ENCODE measurements around the gene PHOX2A. TPM values are rescaled to one million over a fixed set of nuclear protein-coding genes. Genes with fewer than 3 reads are reported as not detected.

The PHOX2A gene
- total and polyA plus RNA-seq, 2 donors (not counting 1 experiment from before 2014, with no cell fraction given) = not detected

GRCh38 chr11:72224564-72225410, 19.2 kb downstream of the PHOX2A start, which contains the start of gene INPPL1:
INPPL1 (plus strand) TSS chr11:72224767; CDS start chr11:72224985, 218 bp downstream.
- DNase-seq = peak; percentile 63
- CTCF ChIA-PET = interaction anchor here (1.2 to 2.4 kb wide), 3 partner anchors 13 to 81 kb away, joined by 4 to 10 read pairs (median 7); no protein-coding TSS in a partner anchor

More at GRCh38 chr11:72224564-72225410, 19.2 kb downstream of the PHOX2A start, which contains the start of gene INPPL1:
- Mint-ChIP-seq H3K9me3 (ENCODE audit: insufficient read depth) (no peaks in the 10 kb centered on the region), H3K27me3 (no peaks in the 10 kb centered on the region), H3K4me1 (peaks cover 42% of the 10 kb centered on the region), H3K27ac (peak within 1 kb of the TSS; percentile 95), H3K4me3 (peak within 1 kb of the TSS; percentile 94)
- H2AFZ ChIP-seq (ENCODE audit: insufficient read depth, low read depth, low read length, poor library complexity, severe bottlenecking) = peak within 1 kb of the TSS; percentile 84
- H3K79me2 ChIP-seq (ENCODE audit: control insufficient read depth, insufficient read depth, low read length) = peaks cover 13% of the 10 kb centered on the region
- intact Hi-C loops (cut with micrococcal nuclease) = loop anchor here (1.0 to 10.0 kb wide), 7 partner anchors 14 to 1758 kb away; partner anchors contain the start of genes ARAP1, ATG16L2, CLPB and FAM168A
- peaks cover 26 to 37% of the 10 kb centered on the region in 2 donors for H3K4me1 ChIP-seq (ENCODE audit: control insufficient read depth in 2 of 2, insufficient read depth in 2 of 2, low read length in 2 of 2)
- no peaks in the 10 kb centered on the region for H4K20me1 ChIP-seq (ENCODE audit: control insufficient read depth, insufficient read depth, low read length, poor library complexity, severe bottlenecking)
- H3K9me3 ChIP-seq (ENCODE audit: control extremely low read depth in 1 of 3, control insufficient read depth in 2 of 3, insufficient read depth in 1 of 3, low read length in 2 of 3) = no peaks in the 10 kb centered on the region
- peak; percentile 1 for ATAC-seq (ENCODE audit: low read depth)
- no peaks in the 10 kb centered on the region for H3K27me3 ChIP-seq (replicated peaks in 1 of 4; ENCODE audit: control extremely low read depth in 1 of 4, control insufficient read depth in 3 of 4, insufficient read depth in 4 of 4, low read length in 3 of 4)
- H3K4me2 ChIP-seq (replicated peaks; ENCODE audit: low read depth, low read length, poor library complexity, severe bottlenecking) = peak within 1 kb of the TSS; percentile 99
- H3K36me3 ChIP-seq (replicated peaks in 1 of 2; ENCODE audit: control extremely low read depth in 1 of 2, control insufficient read depth in 1 of 2, extremely low read depth in 1 of 2, insufficient read depth in 2 of 2, low read length in 1 of 2) = peaks cover 0 to 15% of the 10 kb centered on the region in 2 experiments
- H3K4me3 ChIP-seq (ENCODE audit: control extremely low read depth in 1 of 5, extremely low read depth in 1 of 5, insufficient read depth in 1 of 5, low read depth in 2 of 5, low read length in 4 of 5) = peak within 1 kb of the TSS; percentile 75 to 91 (median 81)
- peak within 1 kb of the TSS; percentile 83 to 89 for H3K27ac ChIP-seq (ENCODE audit: low read length in 2 of 2)
- WGBS (ENCODE audit: insufficient coverage) = under 1% methylated on average over 78 of the region's 81 CpGs
- TF ChIP-seq EZH2 (IDR thresholded peaks at IDR 0.05; ENCODE audit: borderline replicate concordance, insufficient read depth, low read depth, low read length, poor library complexity, severe bottlenecking) = no peak
- TF ChIP-seq, protein P1, sequence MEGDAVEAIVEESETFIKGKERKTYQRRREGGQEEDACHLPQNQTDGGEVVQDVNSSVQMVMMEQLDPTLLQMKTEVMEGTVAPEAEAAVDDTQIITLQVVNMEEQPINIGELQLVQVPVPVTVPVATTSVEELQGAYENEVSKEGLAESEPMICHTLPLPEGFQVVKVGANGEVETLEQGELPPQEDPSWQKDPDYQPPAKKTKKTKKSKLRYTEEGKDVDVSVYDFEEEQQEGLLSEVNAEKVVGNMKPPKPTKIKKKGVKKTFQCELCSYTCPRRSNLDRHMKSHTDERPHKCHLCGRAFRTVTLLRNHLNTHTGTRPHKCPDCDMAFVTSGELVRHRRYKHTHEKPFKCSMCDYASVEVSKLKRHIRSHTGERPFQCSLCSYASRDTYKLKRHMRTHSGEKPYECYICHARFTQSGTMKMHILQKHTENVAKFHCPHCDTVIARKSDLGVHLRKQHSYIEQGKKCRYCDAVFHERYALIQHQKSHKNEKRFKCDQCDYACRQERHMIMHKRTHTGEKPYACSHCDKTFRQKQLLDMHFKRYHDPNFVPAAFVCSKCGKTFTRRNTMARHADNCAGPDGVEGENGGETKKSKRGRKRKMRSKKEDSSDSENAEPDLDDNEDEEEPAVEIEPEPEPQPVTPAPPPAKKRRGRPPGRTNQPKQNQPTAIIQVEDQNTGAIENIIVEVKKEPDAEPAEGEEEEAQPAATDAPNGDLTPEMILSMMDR (IDR thresholded peaks at IDR 0.05) = no peak
- peak within 1 kb of the TSS; percentile 81 for H3K9ac ChIP-seq (ENCODE audit: low read length)
- POLR2A ChIA-PET = no interaction called here
